Measurements from ENCODE around the gene MTMR3. TPM values are rescaled to one million over a fixed set of nuclear protein-coding genes. Genes with fewer than 3 reads are reported as not detected.

MTMR3 gene
- total RNA-seq, 1 experiment from 2014 or later = 27.3 TPM

DNA sequence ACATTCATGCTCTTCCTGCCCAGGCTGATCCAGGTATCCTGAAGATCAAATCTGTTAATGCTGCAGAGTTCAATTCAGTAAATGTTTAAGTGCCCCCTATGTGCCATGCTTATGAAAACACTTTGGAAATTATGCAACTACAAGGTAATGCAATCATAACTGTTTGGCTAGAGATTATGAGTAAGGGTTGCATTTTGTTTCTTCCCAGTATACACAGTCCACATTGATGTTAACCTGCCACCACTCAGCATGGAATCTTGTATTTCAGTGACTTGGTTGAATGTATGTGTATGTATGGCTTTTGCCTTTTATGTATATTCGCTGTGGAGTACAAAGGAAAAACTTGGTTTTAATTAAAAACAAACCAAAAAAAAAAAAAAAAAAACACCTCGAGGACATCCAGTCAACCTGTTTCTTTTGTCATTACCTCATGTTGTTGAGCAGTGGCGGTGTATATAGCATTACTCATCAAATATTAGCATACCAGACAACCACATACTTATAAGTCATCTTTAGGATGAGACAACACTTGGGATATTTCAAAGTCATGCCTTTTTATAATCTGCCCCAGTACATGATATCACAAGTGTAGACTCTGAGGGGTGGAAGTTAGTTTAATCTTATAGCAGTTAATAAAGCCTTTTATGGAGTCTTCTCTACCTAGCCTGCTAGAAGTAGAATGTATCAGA lies 111.2 kb downstream of the MTMR3 start:
- TF ChIP-seq CTCF (IDR thresholded peaks at IDR 0.05; ENCODE audit: insufficient read depth in 1 of 2, low read depth in 1 of 2, low read length in 1 of 2, severe bottlenecking in 1 of 2, unreplicated experiment in 1 of 2) = no peak
- no peaks in the 10 kb centered on the region for H3K9me3 Mint-ChIP-seq (ENCODE audit: unreplicated experiment)
- POLR2A ChIA-PET = no interaction called here
- Histone ChIP-seq H3K4me1 (peaks cover 32% of the 10 kb centered on the region), H3K9me3 (no peaks in the 10 kb centered on the region), H3K36me3 (ENCODE audit: control insufficient read depth, insufficient read depth, low read length) (no peaks in the 10 kb centered on the region), H3K4me3 (ENCODE audit: low read depth, low read length) (no peak overlapping the region), H3K27me3 (replicated peaks; ENCODE audit: control insufficient read depth, insufficient read depth, low read length) (no peaks in the 10 kb centered on the region)
- no peaks in the 10 kb centered on the region for H3K27me3 Mint-ChIP-seq (ENCODE audit: insufficient read depth, unreplicated experiment)
- H3K27ac Mint-ChIP-seq (ENCODE audit: unreplicated experiment) = no peak overlapping the region
- DNase-seq = no peak
- BruUV-seq (replicated peaks) = no TSS peak
- H3K36me3 Mint-ChIP-seq (ENCODE audit: insufficient read depth, unreplicated experiment) = peaks cover 19% of the 10 kb centered on the region
- peaks cover 34% of the 10 kb centered on the region for H3K4me1 Mint-ChIP-seq (ENCODE audit: low read depth, unreplicated experiment)
- intact Hi-C loops (cut with micrococcal nuclease; ENCODE audit: unreplicated experiment) = no loop called here
- CTCF ChIA-PET = interaction anchor here (1.5 kb wide), 1 partner anchor 11 kb away, joined by 8 read pairs; no protein-coding TSS in a partner anchor
- H3K4me3 Mint-ChIP-seq (ENCODE audit: unreplicated experiment) = no peak overlapping the region

GRCh38 chr22:29994943-29995342 lies 112.0 kb downstream of the MTMR3 start:
- Mint-ChIP-seq H3K27ac (ENCODE audit: unreplicated experiment) (peak overlapping the region; percentile 39), H3K36me3 (ENCODE audit: insufficient read depth, unreplicated experiment) (peaks cover 19% of the 10 kb centered on the region), H3K4me3 (ENCODE audit: unreplicated experiment) (no peak overlapping the region), H3K27me3 (ENCODE audit: insufficient read depth, unreplicated experiment) (no peaks in the 10 kb centered on the region), H3K4me1 (ENCODE audit: low read depth, unreplicated experiment) (peaks cover 34% of the 10 kb centered on the region), H3K9me3 (ENCODE audit: unreplicated experiment) (no peaks in the 10 kb centered on the region)
- Histone ChIP-seq H3K4me3 (ENCODE audit: low read depth, low read length) (no peak overlapping the region), H3K36me3 (ENCODE audit: control insufficient read depth, insufficient read depth, low read length) (no peaks in the 10 kb centered on the region), H3K9me3 (no peaks in the 10 kb centered on the region), H3K4me1 (peaks cover 32% of the 10 kb centered on the region), H3K27me3 (replicated peaks; ENCODE audit: control insufficient read depth, insufficient read depth, low read length) (no peaks in the 10 kb centered on the region)
- ChIA-PET POLR2A (no interaction called here), CTCF (interaction anchor here (1.5 kb wide), 1 partner anchor 10 kb away, joined by 8 read pairs; no protein-coding TSS in a partner anchor)
- TF ChIP-seq CTCF (IDR thresholded peaks at IDR 0.05; ENCODE audit: insufficient read depth in 1 of 2, low read depth in 1 of 2, low read length in 1 of 2, severe bottlenecking in 1 of 2, unreplicated experiment in 1 of 2) = no peak
- intact Hi-C loops (cut with micrococcal nuclease; ENCODE audit: unreplicated experiment) = no loop called here
- BruUV-seq (replicated peaks) = no TSS peak
- DNase-seq = no peak

DNA sequence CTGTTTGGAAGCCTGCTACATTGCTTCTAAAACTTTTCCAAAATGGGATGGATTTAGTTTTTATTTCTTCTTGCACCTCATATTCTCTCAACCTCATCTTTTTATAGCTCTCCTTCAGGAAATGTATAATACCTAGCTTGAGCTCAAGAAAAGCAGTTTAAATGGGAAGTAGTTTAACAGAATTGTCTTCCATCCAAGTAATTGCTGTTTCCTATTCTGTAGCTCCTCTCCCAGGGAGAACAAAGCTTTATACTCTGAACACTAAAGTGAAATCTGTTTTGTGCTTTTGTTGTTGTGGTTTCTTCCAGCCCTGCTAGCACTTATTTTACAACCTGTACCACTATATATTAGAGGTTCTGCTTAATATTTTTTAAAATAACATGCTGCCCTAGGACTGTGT lies 114.1 kb downstream of the MTMR3 start:
- Histone ChIP-seq H3K27me3 (replicated peaks; ENCODE audit: control insufficient read depth, insufficient read depth, low read length) (no peaks in the 10 kb centered on the region), H3K4me1 (peaks cover 31% of the 10 kb centered on the region), H3K4me3 (ENCODE audit: low read depth, low read length) (no peak overlapping the region), H3K36me3 (ENCODE audit: control insufficient read depth, insufficient read depth, low read length) (no peaks in the 10 kb centered on the region), H3K9me3 (no peaks in the 10 kb centered on the region)
- Mint-ChIP-seq H3K4me1 (ENCODE audit: low read depth, unreplicated experiment) (peaks cover 28% of the 10 kb centered on the region), H3K36me3 (ENCODE audit: insufficient read depth, unreplicated experiment) (peaks cover 20% of the 10 kb centered on the region), H3K4me3 (ENCODE audit: unreplicated experiment) (no peak overlapping the region), H3K9me3 (ENCODE audit: unreplicated experiment) (no peaks in the 10 kb centered on the region), H3K27me3 (ENCODE audit: insufficient read depth, unreplicated experiment) (no peaks in the 10 kb centered on the region), H3K27ac (ENCODE audit: unreplicated experiment) (no peak overlapping the region)
- no peak for TF ChIP-seq CTCF (IDR thresholded peaks at IDR 0.05; ENCODE audit: insufficient read depth in 1 of 2, low read depth in 1 of 2, low read length in 1 of 2, severe bottlenecking in 1 of 2, unreplicated experiment in 1 of 2)
- intact Hi-C loops (cut with micrococcal nuclease; ENCODE audit: unreplicated experiment) = no loop called here
- no TSS peak for BruUV-seq (replicated peaks)
- POLR2A ChIA-PET = no interaction called here
- CTCF ChIA-PET = interaction anchor here (0.6 kb wide), 1 partner anchor 1158 kb away, joined by 14 read pairs; no protein-coding TSS in a partner anchor
- DNase-seq = no peak

All from Caco-2 (cell line).